ENCODE data around the gene B4GALT6. TPM values are rescaled to one million over a fixed set of nuclear protein-coding genes. Genes with fewer than 3 reads are reported as not detected.

The B4GALT6 gene
- total and polyA plus RNA-seq, 2 of the 8 experiments (the other 6 are each of a cell fraction or from before 2014, with no cell fraction given) = 6.3 to 41.5 TPM

GRCh38 chr18:31617031-31617717 lies 67.2 kb downstream of the B4GALT6 start:
- Histone ChIP-seq H3K79me1 (ENCODE audit: low read depth, low read length) (no peaks in the 10 kb centered on the region), H2BK15ac (ENCODE audit: low read length) (no peak overlapping the region), H3K9ac (replicated peaks in 1 of 4; ENCODE audit: extremely low read depth in 1 of 4, low read depth in 3 of 4, low read length in 3 of 4) (no peak overlapping the region), H3K4me1 (replicated peaks in 1 of 4; ENCODE audit: control insufficient read depth in 3 of 4, insufficient read depth in 4 of 4, low read length in 3 of 4) (peaks cover 0 to 3% (median 1%) of the 10 kb centered on the region in 4 experiments; a peak in 2 of 7 replicates), H3K18ac (ENCODE audit: extremely low read depth, low read length) (no peak overlapping the region), H3K36me3 (ENCODE audit: control insufficient read depth in 2 of 4, insufficient read depth in 4 of 4, low read length in 3 of 4) (no peaks in the 10 kb centered on the region), H4K5ac (ENCODE audit: insufficient read length, low read depth, low read length) (no peak overlapping the region), H3K23me2 (ENCODE audit: low read depth, low read length) (no peaks in the 10 kb centered on the region), H3K4me2 (ENCODE audit: insufficient read depth in 1 of 2, low read depth in 2 of 2, low read length in 2 of 2) (no peak overlapping the region), H3K23ac (ENCODE audit: insufficient read length) (no peak overlapping the region), H3K4me3 (ENCODE audit: extremely low read depth in 1 of 4, insufficient read depth in 2 of 4, low read depth in 3 of 4, low read length in 4 of 4) (no peak overlapping the region), H2BK12ac (ENCODE audit: low read depth, low read length) (no peak overlapping the region), H4K20me1 (replicated peaks in 1 of 2; ENCODE audit: control insufficient read depth in 1 of 2, insufficient read depth in 2 of 2, low read length in 2 of 2) (no peaks in the 10 kb centered on the region), H2AFZ (ENCODE audit: low read length) (no peak overlapping the region), H3K9me3 (ENCODE audit: insufficient read depth in 2 of 2, low read depth in 1 of 2, low read length in 1 of 2) (no peaks in the 10 kb centered on the region; a peak in 1 of 4 replicates), H2BK120ac (replicated peaks; ENCODE audit: low read depth, low read length) (no peak overlapping the region), H3K14ac (ENCODE audit: insufficient read length) (no peak overlapping the region), H3K4ac (replicated peaks; ENCODE audit: insufficient read length, low read depth, low read length) (no peak overlapping the region), H3K27ac (ENCODE audit: low read depth, low read length) (no peak overlapping the region), H3K27me3 (replicated peaks in 1 of 4; ENCODE audit: control insufficient read depth in 3 of 4, extremely low read depth in 1 of 4, insufficient read depth in 3 of 4, low read length in 3 of 4) (no peaks in the 10 kb centered on the region), H2BK20ac (ENCODE audit: low read length) (no peak overlapping the region), H4K91ac (replicated peaks; ENCODE audit: insufficient read length, low read length) (no peak overlapping the region), H3K79me2 (ENCODE audit: control insufficient read depth in 1 of 2, insufficient read depth in 2 of 2, low read length in 2 of 2) (no peaks in the 10 kb centered on the region), H2AK5ac (ENCODE audit: low read depth, low read length) (no peak overlapping the region), H2BK5ac (ENCODE audit: low read depth, low read length) (no peak overlapping the region), H4K8ac (ENCODE audit: extremely low read depth, insufficient read depth, low read length) (no peak overlapping the region), H3K56ac (replicated peaks; ENCODE audit: insufficient read length, low read depth, low read length) (no peak overlapping the region)
- ChIA-PET POLR2A (ENCODE audit: partially characterized antibody) (interaction anchor here (0.8 to 1.3 kb wide), 2 partner anchors 9 to 11 kb away, joined by 3 to 4 read pairs; no protein-coding TSS in a partner anchor), CTCF (ENCODE audit: partially characterized antibody) (no interaction called here)
- DNase-seq (ENCODE audit: low read depth in 1 of 2, low spot score in 2 of 2) = no peak
- no peak for FAIRE-seq
- 79% methylated on average over 5 of the region's 5 CpGs; no CpG with 5 or more reads in 1 of the 2 experiments for WGBS, 2 experiments (ENCODE audit: extremely low coverage in 1 of 2, insufficient coverage in 1 of 2, insufficient read length in 1 of 2, insufficient replicate concordance in 2 of 2, low coverage in 1 of 2, low lambda C conversion rate in 2 of 2, missing lambda C conversion rate in 1 of 2)
- no peak for TF ChIP-seq CHD2 (IDR thresholded peaks at IDR 0.05; ENCODE audit: low read length)
- TF ChIP-seq RNF2 (IDR thresholded peaks at IDR 0.05; ENCODE audit: borderline replicate concordance, low read depth, low read length, missing control alignments, poor library complexity, severe bottlenecking) = no peak
- TF ChIP-seq MAFK (IDR thresholded peaks at IDR 0.05; ENCODE audit: low read depth, low read length) = no peak
- TF ChIP-seq MAX (IDR thresholded peaks at IDR 0.05) = no peak
- TF ChIP-seq KDM1A (IDR thresholded peaks at IDR 0.05; ENCODE audit: borderline replicate concordance, low read length) = no peak
- no peak for TF ChIP-seq TAF1 (IDR thresholded peaks at IDR 0.05; ENCODE audit: low read depth, low read length)
- no peak for TF ChIP-seq ATF3 (IDR thresholded peaks at IDR 0.05; ENCODE audit: insufficient read depth, low read depth, low read length)
- no peak for TF ChIP-seq SIX5 (IDR thresholded peaks at IDR 0.05; ENCODE audit: low read depth, low read length)
- TF ChIP-seq TBP (IDR thresholded peaks at IDR 0.05; ENCODE audit: low read depth, low read length) = no peak
- TF ChIP-seq SRF (IDR thresholded peaks at IDR 0.05; ENCODE audit: low read depth, low read length) = no peak
- no peak for TF ChIP-seq POLR2AphosphoS5 (IDR thresholded peaks at IDR 0.05; ENCODE audit: low read depth, low read length)
- TF ChIP-seq POU5F1 (IDR thresholded peaks at IDR 0.05; ENCODE audit: low read depth, low read length) = no peak
- TF ChIP-seq CBX8 (IDR thresholded peaks at IDR 0.05; ENCODE audit: borderline replicate concordance, low read depth, low read length) = no peak

Measured in H1 (cell line).